Kidney (tissue), 14 donors: ENCODE data around the gene PADI2. TPM values are rescaled to one million over a fixed set of nuclear protein-coding genes. Genes with fewer than 3 reads are reported as not detected.

ENCODE experiments used
- DNase-seq, 5 donors: peaks; one replicate each; pipeline ENCODE4 v3.0.0-alpha.2; 2013 to 2020
- FAIRE-seq: peaks from 2 replicates; lab custom pipeline; 2012; peaks lifted over from hg19 to GRCh38; lab: Jason Lieb, UNC
- H3K27ac ChIP-seq, 2 donors: one replicate each; pipeline ENCODE4 v1.7.0; 2013; ENCODE audit warnings: low read depth in 2 of 2, low read length in 2 of 2, inconsistent platforms in 1 of 2
- H3K27me3 ChIP-seq: one replicate; pipeline ENCODE4 v1.7.1; 2013; ENCODE audit warnings: low read length, inconsistent platforms; ENCODE audit not compliant: control insufficient read depth, insufficient read depth
- H3K36me3 ChIP-seq, 3 donors: one replicate each; pipeline versions ENCODE4 v1.7.0 to v1.7.1; 2013; ENCODE audit warnings: low read length in 3 of 3, control low read depth in 1 of 3, inconsistent platforms in 1 of 3; ENCODE audit not compliant: insufficient read depth in 3 of 3, control insufficient read depth in 2 of 3
- H3K4me1 ChIP-seq, 3 donors: one replicate each; pipeline versions ENCODE4 v1.7.0 to v1.7.1; 2013; ENCODE audit warnings: low read length in 3 of 3, inconsistent platforms in 1 of 3, low read depth in 1 of 3; ENCODE audit not compliant: control insufficient read depth in 2 of 3, insufficient read depth in 2 of 3
- H3K4me3 ChIP-seq, 3 donors: one replicate each; pipeline versions ENCODE4 v1.7.0 to v1.8.1; 2013; ENCODE audit warnings: low read length in 3 of 3, control low read depth in 1 of 3, inconsistent platforms in 1 of 3
- H3K9ac ChIP-seq, 3 donors: one replicate each; pipeline versions ENCODE4 v1.7.0 to v1.7.1; 2013; ENCODE audit warnings: low read length in 3 of 3, control low read depth in 1 of 3, inconsistent platforms in 1 of 3
- H3K9me3 ChIP-seq, 3 donors: one replicate each; pipeline versions ENCODE4 v1.7.0 to v1.7.1; 2013; ENCODE audit warnings: low read length in 3 of 3, control low read depth in 1 of 3, inconsistent platforms in 1 of 3; ENCODE audit not compliant: control insufficient read depth in 2 of 3, insufficient read depth in 1 of 3
- CTCF ChIP-seq: IDR thresholded peaks from 3 replicates; pipeline ENCODE4 v1.5.1; 2012; ENCODE audit warnings: mild to moderate bottlenecking, moderate library complexity, borderline replicate concordance; ENCODE audit not compliant: insufficient read depth; ENCODE audit errors: extremely low read depth
- intact Hi-C: fragments of 100-400 bp; cut with DNase I; formaldehyde crosslinking; loops from one replicate; pipeline ENCODE4 v1.11.1; 2022
- polyA plus RNA-seq: library from polyadenylated mRNA; stranded (reverse); fragments of 350-450 nt; fragmentation: Illumina TruSeq; extraction: RNeasy Lipid Tissue Mini Kit (QIAGEN cat#74804); gene quantifications from one replicate; pipeline ENCODE4 v1.2.3, GENCODE V29; 2014; ENCODE audit warnings: low read depth, low replicate concordance; ENCODE audit not compliant: insufficient read depth
- total RNA-seq: library from RNA; stranded (reverse); fragmentation: NEBNext Ultra II Directional; extraction: Animal tissue kit (Norgen Biotek cat#: 25700); gene quantifications from one replicate; pipeline ENCODE4 v1.2.1, GENCODE V29; 2021
- donor health status: control.
- donor health status: control.
- donor health status: control.
- donor health status: control.
- donor health status: control.
- donor health status: DM: yes; HTN: yes; CAD: no.
- donor health status: Normal renal cell carcinoma (clear cell type).

PADI2 gene
- total and polyA plus RNA-seq, 2 donors from 2014 or later = 6.0 to 11.7 TPM

GRCh38 chr1:17163371-17163770 lies 44.1 kb upstream of the PADI2 start:
- no peaks in the 10 kb centered on the region for H3K4me1 ChIP-seq
- no peak overlapping the region for H3K9ac ChIP-seq
- no peaks in the 10 kb centered on the region for H3K36me3 ChIP-seq
- H3K4me3 ChIP-seq = no peak overlapping the region
- H3K9me3 ChIP-seq = no peaks in the 10 kb centered on the region
- H3K27me3 ChIP-seq = no peaks in the 10 kb centered on the region
- FAIRE-seq (no peak), DNase-seq (no peak)
- intact Hi-C loops = no loop called here
- no peak overlapping the region for H3K27ac ChIP-seq
- no peak for TF ChIP-seq CTCF

- DNase-seq (no peak), FAIRE-seq (no peak)
- no peaks in the 10 kb centered on the region for H3K27me3 ChIP-seq
- H3K4me1 ChIP-seq = no peaks in the 10 kb centered on the region
- no peak for TF ChIP-seq CTCF
- intact Hi-C loops = no loop called here
- no peak overlapping the region for H3K27ac ChIP-seq
- no peaks in the 10 kb centered on the region for H3K9me3 ChIP-seq
- no peak overlapping the region for H3K9ac ChIP-seq
- no peaks in the 10 kb centered on the region for H3K36me3 ChIP-seq
- no peak overlapping the region for H3K4me3 ChIP-seq
These were observed 43.7 kb upstream of the PADI2 start for GRCh38 chr1:17162941-17163340.

GRCh38 chr1:17161926-17162800 lies 42.9 kb upstream of the PADI2 start:
- FAIRE-seq = no peak

More at GRCh38 chr1:17161926-17162800, 42.9 kb upstream of the PADI2 start:
- Histone ChIP-seq H3K4me3 (no peak overlapping the region), H3K4me1 (no peaks in the 10 kb centered on the region), H3K9ac (no peak overlapping the region), H3K27ac (no peak overlapping the region), H3K9me3 (no peaks in the 10 kb centered on the region), H3K36me3 (no peaks in the 10 kb centered on the region), H3K27me3 (no peaks in the 10 kb centered on the region)
- TF ChIP-seq CTCF = no peak
- DNase-seq = no peak
- intact Hi-C loops = no loop called here
